KOPT-K1 (cell line): ENCODE results near the gene RNU6-7.
A peak's percentile ranks its signal among the peaks of the same experiment; 100 is the strongest.

Experiments used
- H3K27ac ChIP-seq: fragments of 200-600 bp; sonication (generic); 2 replicates; pipeline ENCODE4 v1.5.1; 2016; ENCODE audit warnings: antibody characterized with exemption, mild to moderate bottlenecking, low read depth, low read length; ENCODE audit not compliant: poor library complexity, severe bottlenecking
- H3K36me3 ChIP-seq: fragments of 200-600 bp; sonication (generic); 2 replicates; pipeline ENCODE4 v1.5.1; 2017; ENCODE audit warnings: antibody characterized with exemption, mild to moderate bottlenecking, low read length, moderate library complexity; ENCODE audit not compliant: insufficient read depth
- H3K9me3 ChIP-seq: fragments of 200-600 bp; sonication (generic); 2 replicates; pipeline ENCODE4 v1.5.1; 2017; ENCODE audit warnings: antibody characterized with exemption, low read length, mild to moderate bottlenecking; ENCODE audit not compliant: insufficient read depth, poor library complexity, severe bottlenecking

RNU6-7 gene

DNA sequence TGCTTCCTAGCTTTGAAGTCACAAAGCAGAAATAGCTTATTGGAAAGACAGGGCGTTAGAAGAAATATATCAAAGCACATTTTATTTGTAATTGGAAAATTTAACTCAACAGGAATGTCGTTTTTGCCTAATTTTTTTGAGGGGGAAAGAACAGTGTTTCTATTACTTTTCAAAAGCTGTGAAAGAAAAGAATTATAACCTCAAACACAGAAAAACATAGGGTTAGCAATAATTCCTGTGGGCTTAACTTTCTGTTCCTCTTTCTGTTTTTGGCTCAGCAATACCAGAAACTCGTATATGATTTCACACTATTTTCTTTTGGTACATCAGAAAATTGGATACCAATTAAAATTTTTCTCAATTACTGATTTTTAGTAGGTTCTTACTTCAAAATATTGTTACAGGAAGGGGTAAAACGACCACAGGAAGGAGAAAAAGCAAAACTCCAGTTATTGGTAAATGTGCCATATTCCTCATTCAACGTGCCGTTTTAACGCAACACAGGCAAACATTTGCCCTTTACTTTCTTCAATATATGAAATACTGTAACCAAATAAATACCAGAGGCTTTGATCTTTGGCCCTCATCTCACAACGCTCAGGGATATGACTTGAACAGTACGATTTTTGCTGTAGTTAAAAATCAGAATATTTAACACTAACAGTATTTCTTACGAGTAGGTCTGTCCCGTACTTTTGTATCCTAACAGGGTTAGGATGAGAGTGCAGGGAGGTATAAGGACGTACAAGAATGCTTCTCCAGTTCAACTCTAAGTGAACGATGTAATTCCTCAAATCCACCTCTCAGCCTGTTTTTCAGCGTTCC, 1.3 kb upstream of the RNU6-7 start:
- H3K27ac ChIP-seq, result peak overlapping the region; percentile 83
- H3K36me3 ChIP-seq, result no peaks in the 10 kb centered on the region
- no peaks in the 10 kb centered on the region for H3K9me3 ChIP-seq

DNA sequence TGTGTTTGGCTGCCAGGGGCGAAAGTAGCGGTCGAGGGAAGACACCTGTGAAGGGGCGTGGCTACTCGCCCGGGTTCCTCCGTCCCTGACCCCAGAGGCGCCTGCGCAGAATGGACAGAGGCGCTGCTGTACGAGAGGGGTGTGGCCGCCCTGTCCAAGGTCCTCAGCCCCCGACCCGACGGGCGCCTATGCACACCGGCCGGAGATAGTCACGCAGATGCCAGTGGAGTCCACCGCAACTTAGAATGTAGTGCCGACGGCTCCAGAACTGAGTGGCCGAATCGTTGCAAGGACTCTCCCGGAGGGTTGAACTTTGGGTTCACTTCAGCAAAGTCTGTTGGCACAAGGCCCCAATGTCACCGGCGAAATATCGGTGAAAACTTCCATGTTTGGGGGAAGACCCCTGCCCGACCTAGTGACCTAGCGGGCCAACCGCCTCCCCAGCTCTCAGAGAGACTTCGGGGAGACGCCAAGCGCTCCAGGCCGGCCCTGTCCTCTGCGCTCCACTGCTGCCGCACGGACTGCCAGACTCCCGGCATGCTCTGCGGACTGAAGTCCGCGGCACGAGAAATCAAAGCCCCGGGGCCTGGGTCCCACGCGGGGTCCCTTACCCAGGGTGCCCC, 541 bp upstream of the RNU6-7 start:
- Histone ChIP-seq H3K36me3 (no peaks in the 10 kb centered on the region), H3K27ac (peak overlapping the region; percentile 83), H3K9me3 (no peaks in the 10 kb centered on the region)

DNA sequence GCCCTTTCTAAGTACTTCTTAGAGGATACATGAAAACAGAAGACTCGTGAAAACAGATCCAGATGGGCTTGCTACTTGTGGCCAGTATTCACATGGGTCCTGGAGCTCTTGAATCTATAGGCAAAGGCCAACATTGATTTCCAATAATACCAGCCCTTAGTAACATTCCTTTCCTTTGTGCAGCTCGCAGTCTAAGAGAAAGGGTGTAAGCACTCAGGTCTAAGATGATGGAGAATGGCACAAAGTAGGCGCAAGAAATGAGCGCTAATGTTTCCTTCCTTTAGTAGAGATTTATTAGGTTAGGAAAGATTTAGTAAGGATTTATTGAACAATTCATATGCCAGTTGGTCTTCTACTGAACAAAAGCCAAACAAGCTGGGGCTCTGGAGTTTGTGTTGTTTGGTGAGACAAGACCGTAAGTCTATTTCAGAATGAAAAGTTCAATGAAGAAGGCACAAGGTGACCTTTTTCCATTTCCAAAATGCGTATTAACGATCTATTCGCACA, 699 bp downstream of the RNU6-7 start:
- Histone ChIP-seq H3K36me3 (no peaks in the 10 kb centered on the region), H3K9me3 (no peaks in the 10 kb centered on the region), H3K27ac (peak overlapping the region; percentile 83)

DNA sequence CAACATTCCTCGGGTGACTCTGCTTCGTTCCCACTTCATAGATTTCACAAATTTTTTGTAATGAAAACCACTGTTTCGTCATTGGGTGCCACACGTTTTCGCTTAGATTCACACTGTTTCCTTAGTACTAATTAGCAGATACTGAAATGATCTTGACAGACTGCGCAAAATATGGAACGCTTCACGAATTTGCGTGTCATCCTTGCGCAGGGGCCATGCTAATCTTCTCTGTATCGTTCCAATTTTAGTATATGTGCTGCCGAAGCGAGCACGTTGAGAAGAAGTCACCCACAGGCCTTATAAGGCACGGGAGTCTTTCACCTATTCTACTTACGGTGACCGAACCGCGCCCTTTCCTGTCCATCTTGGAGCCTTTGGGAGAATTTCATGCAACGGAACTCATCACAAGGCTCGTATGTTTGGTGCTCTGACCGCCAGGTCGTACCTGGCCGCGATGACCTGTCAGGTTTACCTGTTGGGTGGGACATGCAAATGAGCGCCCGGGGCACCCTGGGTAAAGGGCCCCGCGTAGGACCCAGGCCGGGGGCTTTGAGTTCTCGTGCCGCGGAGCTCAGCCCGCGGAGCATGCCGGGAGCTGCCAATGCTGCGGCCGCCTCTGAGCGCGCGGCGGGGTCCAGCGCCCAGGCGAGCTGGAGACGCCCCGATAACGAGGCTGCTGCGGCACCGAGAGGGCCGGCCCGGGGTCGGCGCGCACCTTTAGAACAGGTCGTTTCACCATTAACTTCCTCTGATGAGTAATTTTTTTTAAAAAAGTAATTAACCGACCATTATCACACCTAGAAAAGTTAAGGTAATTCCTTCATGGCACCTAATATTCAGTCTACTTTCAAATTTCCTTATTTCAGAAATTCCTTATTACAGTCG, 1.4 kb downstream of the RNU6-7 start, which contains the start of gene RNU6-8:
Gene RNU6-8 (minus strand): TSS at position 272 of the 885 bp plus-strand sequence.
- Histone ChIP-seq H3K27ac (peak within 1 kb of the TSS; percentile 83), H3K36me3 (no peaks in the 10 kb centered on the region), H3K9me3 (no peaks in the 10 kb centered on the region)

DNA sequence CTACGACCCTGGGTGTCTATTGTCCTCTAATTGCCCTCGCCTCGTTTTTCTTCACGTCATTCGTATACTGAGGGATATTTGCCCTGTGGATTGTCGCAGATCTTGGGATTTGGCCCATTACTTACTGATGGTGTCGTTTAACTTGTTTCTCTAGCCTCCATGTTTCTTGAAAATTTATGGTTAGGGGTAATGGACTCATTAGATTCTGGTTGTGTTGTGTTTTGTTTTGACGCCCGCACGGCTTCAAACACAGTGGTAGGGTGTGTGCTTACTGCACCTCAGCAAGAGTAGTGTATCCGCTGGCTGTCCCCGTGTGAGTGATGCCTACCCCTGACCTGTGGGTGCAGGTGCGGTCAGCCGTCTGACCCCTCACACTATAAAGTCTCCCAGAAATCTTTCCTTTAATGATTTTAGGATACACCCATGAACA, 2.1 kb downstream of the RNU6-7 start:
- H3K27ac ChIP-seq, result peak overlapping the region; percentile 83

DNA sequence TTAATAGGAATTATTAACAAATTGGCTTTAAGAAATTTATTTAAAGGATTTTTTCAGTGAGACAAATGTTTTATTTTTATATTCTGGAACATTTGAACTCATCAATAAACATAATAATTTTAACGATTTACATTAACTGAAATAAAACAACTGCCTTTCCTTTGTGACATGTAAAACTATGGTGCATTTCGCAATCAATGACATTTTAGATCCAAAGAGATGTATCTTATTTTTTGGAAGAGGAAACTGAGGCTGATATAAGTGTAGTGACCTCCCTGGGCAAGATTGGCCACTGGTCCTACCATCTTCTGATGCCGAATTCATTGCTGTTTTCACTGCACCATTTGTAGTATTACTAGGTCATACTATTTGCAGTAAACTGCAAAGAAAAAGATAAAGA, 3.7 kb downstream of the RNU6-7 start:
- Histone ChIP-seq H3K27ac (no peak overlapping the region), H3K9me3 (no peaks in the 10 kb centered on the region), H3K36me3 (no peaks in the 10 kb centered on the region)

More for the DNA sequence above, 2.1 kb downstream of the RNU6-7 start:
- H3K36me3 ChIP-seq, result no peaks in the 10 kb centered on the region
- no peaks in the 10 kb centered on the region for H3K9me3 ChIP-seq

DNA sequence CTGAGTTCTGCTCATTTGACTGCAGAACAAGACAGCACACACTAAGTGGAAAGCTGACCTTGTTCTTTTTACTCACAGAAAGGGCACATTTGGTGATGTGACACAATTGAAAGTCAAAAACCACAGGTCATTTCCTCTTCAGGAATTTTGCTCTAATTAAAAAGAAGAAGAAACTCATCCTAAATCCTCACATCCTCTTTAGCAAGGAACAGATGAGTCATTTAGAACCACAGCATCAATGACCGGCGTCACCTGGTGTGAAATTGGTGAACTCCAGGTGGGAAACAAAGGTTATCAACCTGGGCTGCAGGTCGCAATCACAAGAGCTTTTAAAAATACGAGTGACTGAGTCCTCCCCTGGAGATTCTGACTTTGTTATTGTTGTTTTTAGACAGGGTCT, 4.1 kb downstream of the RNU6-7 start:
- Histone ChIP-seq H3K9me3 (no peaks in the 10 kb centered on the region), H3K36me3 (no peaks in the 10 kb centered on the region), H3K27ac (no peak overlapping the region)

DNA sequence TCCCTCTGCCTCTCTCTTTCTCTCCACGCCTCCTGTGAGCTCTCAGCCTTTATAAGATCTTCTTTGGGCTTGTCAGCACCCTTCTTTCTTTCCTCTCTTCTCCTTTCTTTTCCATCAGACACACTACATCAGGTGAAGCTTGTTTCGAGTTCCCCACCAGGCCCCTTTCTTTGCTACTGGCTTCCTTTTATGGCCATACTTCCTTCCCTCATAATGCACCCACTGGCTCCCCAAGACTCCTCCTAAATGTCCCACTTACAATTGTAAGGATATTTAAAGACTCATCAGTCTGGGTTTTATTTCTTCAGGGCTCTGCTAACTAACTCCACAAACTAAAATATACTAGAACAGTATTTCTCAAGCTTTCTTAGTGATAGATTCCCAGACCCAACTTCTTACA, 4.7 kb downstream of the RNU6-7 start:
- no peak overlapping the region for H3K27ac ChIP-seq

DNA sequence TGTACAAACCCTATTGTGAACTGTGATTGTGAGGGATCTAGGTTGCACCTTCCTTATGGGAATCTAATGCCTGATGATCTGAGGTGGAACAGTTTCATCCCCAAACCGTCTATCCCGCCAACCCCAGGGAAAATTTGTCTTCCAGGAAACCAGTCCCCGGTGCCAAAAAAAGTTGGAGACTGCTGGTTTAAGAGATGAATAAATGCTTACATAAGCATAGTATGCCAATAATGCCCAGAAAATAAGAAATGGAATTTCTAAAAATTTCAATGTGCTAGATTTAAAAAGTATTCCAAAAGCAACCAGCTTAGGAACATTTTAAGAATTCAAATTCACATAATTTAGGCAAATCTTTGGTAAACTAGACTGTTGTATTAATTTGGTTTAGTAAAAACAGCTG, 6.6 kb downstream of the RNU6-7 start:
- no peaks in the 10 kb centered on the region for H3K36me3 ChIP-seq
- no peak overlapping the region for H3K27ac ChIP-seq
- H3K9me3 ChIP-seq, result no peaks in the 10 kb centered on the region

More for the DNA sequence above, 4.7 kb downstream of the RNU6-7 start:
- H3K9me3 ChIP-seq, result no peaks in the 10 kb centered on the region
- no peaks in the 10 kb centered on the region for H3K36me3 ChIP-seq

DNA sequence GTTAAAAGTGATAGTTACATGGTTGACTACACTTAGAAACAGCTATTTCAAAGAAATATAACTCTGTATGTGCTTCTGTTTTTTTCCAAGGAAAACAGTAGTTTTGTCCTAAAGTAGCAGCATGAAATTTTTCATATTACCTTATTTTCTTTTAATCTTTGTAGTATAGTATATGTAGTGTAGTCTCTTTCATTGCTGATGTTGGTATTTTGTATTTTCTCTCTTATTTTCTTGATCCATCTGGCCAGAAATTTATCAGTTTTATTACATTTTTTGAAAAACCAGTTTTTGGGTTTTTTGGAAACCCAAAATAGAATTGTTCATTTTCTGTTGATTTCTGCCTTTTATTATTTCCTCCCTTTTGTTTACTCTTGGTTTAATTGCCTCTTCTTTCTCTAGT, 7.6 kb downstream of the RNU6-7 start:
- no peaks in the 10 kb centered on the region for H3K36me3 ChIP-seq
- H3K9me3 ChIP-seq, result no peaks in the 10 kb centered on the region

DNA sequence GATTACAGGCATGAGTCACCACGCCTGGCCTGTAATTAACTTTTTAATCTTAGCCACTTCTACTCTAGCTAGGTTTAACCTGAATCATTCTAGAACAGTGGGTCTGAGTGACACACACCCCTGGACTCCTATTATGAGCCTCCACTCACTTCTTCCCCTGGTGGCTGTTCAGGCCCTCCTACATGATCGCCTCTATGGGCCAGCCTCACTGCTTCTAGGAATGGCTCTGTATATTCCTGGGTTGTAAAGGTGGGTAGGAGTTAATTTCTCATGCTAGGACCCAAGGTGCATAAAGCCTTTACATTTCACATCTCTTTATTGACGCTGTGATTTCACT, 9.2 kb downstream of the RNU6-7 start:
- Histone ChIP-seq H3K9me3 (no peaks in the 10 kb centered on the region), H3K27ac (no peak overlapping the region), H3K36me3 (no peaks in the 10 kb centered on the region)

More for the DNA sequence above, 7.6 kb downstream of the RNU6-7 start:
- H3K27ac ChIP-seq, result no peak overlapping the region

DNA sequence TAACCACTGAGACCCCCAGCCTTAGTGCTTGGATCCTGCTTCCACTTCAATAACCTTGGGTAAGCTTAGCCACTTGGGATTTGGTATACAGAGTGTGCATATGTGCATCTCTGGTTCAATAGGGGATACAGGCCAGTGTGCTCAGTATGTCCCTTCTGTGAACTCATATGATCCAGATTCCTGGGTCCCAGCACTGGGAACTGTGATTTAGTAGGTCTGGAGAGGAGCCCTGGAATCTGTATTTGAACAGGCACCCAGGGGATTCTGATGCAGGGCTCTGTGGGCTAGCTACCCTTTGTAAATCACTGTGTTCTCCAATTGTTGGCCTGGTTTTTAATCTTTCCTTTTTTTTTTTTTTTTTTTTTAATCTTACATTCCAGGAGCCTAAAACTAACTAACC, 11.0 kb downstream of the RNU6-7 start:
- Histone ChIP-seq H3K9me3 (no peaks in the 10 kb centered on the region), H3K27ac (no peak overlapping the region), H3K36me3 (no peaks in the 10 kb centered on the region)

DNA sequence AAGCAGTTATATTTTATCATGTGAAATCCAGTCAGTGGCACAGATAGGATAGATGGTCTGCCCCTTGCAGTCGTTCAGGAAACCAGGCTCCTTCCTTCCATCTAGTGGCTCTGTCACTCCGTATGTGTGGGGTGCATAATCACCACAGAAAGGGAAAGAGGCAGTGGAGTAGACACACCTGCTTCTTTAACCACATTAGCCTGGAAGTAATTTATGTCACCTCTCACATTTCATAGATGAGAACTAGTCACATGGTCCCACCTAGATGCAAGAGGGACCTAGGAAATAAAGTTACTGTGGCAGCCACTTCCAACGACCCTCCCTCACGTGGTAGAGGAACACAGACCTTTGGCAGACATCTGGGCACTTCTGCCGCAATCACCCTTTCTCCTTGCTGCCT, 15.5 kb downstream of the RNU6-7 start:
- Histone ChIP-seq H3K9me3 (no peaks in the 10 kb centered on the region), H3K27ac (no peak overlapping the region), H3K36me3 (no peaks in the 10 kb centered on the region)

DNA sequence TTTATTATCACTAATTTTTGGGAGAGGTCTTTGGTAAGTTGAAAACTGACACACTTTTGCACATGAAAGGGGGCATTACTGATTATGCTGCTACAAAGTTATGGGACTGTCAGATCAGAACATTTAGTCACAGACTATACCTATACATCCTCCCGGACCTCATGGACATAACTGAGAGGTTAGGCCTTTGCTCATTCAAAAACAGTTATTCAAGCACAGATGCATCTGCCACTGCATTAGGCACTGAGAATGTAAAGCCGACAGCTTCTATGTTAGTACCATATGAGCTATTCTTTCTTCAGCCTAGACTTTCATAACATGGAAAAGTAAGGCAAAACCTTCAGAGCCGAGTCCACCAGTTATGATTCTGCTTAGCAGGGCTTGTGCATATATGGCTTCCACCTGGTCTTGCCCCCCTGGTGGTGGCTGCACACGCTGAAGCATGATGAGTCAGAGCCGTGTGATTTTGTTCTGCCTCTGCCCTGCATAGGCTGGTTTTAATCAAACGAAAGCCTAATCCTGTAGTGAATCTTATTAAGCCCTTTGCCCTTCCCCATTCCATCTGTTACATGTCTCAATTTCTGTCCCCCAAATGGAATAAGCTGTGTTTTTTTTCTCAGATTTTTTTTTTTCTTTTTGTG, 23.0 kb downstream of the RNU6-7 start:
- H3K9me3 ChIP-seq, result no peaks in the 10 kb centered on the region
- no peak overlapping the region for H3K27ac ChIP-seq

More for the DNA sequence above, 23.0 kb downstream of the RNU6-7 start:
- H3K36me3 ChIP-seq, result no peaks in the 10 kb centered on the region
